Measurements from ENCODE around the gene PDE4D.

PDE4D gene

GRCh38 chr5:59125011-59125961, 768.2 kb downstream of the PDE4D start:
- DNase-seq (ENCODE audit: insufficient read length, low spot score) (no peak), FAIRE-seq (no peak)
- no peak for TF ChIP-seq CTCF (IDR thresholded peaks at IDR 0.05; ENCODE audit: insufficient read depth, missing control alignments)

- DNase-seq (ENCODE audit: insufficient read length, low spot score) (no peak), FAIRE-seq (no peak)
- no peak for TF ChIP-seq CTCF (IDR thresholded peaks at IDR 0.05; ENCODE audit: insufficient read depth, missing control alignments)
These were observed 769.6 kb downstream of the PDE4D start for GRCh38 chr5:59123595-59124561.

GRCh38 chr5:59119480-59119879, 774.0 kb downstream of the PDE4D start:
- FAIRE-seq (no peak), DNase-seq (ENCODE audit: insufficient read length, low spot score) (no peak)
- no peak for TF ChIP-seq CTCF (IDR thresholded peaks at IDR 0.05; ENCODE audit: insufficient read depth, missing control alignments)

GRCh38 chr5:59117320-59117719, 776.2 kb downstream of the PDE4D start:
- FAIRE-seq (no peak), DNase-seq (ENCODE audit: insufficient read length, low spot score) (no peak)
- TF ChIP-seq CTCF (IDR thresholded peaks at IDR 0.05; ENCODE audit: insufficient read depth, missing control alignments) = no peak

- no peak for TF ChIP-seq CTCF (IDR thresholded peaks at IDR 0.05; ENCODE audit: insufficient read depth, missing control alignments)
- DNase-seq (ENCODE audit: insufficient read length, low spot score) (no peak), FAIRE-seq (no peak)
These were observed 777.2 kb downstream of the PDE4D start for GRCh38 chr5:59116231-59116865.

- FAIRE-seq (no peak), DNase-seq (ENCODE audit: insufficient read length, low spot score) (no peak)
- TF ChIP-seq CTCF (IDR thresholded peaks at IDR 0.05; ENCODE audit: insufficient read depth, missing control alignments) = no peak
These were observed 778.2 kb downstream of the PDE4D start for GRCh38 chr5:59115345-59115744.
